ENCODE data around the gene TOM1L2.
"Not testable (repeated sequence)": the region's sequence is repeated elsewhere in the genome, so short reads cannot be mapped to it uniquely, and the experiment has no call there.

Gene TOM1L2

GRCh38 chr17:18005496-18005895 is 33.3 kb upstream of the TOM1L2 start:
- H3K27ac ChIP-seq: no peak overlapping the region
- TF ChIP-seq CTCF (IDR thresholded peaks at IDR 0.05): no peak
- TF ChIP-seq ZFX (IDR thresholded peaks at IDR 0.05; ENCODE audit: borderline replicate concordance): no peak

GRCh38 chr17:18004884-18005305 is 32.7 kb upstream of the TOM1L2 start:
- no peak overlapping the region for H3K27ac ChIP-seq
- peak; percentile 10; the same call in 1 of the 2 replicates for TF ChIP-seq CTCF (IDR thresholded peaks at IDR 0.05)
- TF ChIP-seq ZFX (IDR thresholded peaks at IDR 0.05; ENCODE audit: borderline replicate concordance): no peak

- no peak for TF ChIP-seq ZFX (IDR thresholded peaks at IDR 0.05; ENCODE audit: borderline replicate concordance)
- TF ChIP-seq CTCF (IDR thresholded peaks at IDR 0.05): no peak
- H3K27ac ChIP-seq: no peak overlapping the region
These were observed 32.1 kb upstream of the TOM1L2 start for GRCh38 chr17:18004345-18004744.

- no peak for TF ChIP-seq CTCF (IDR thresholded peaks at IDR 0.05)
- TF ChIP-seq ZFX (IDR thresholded peaks at IDR 0.05; ENCODE audit: borderline replicate concordance): no peak
- no peak overlapping the region for H3K27ac ChIP-seq
These were observed 30.0 kb upstream of the TOM1L2 start for GRCh38 chr17:18002171-18002570.

- H3K27ac ChIP-seq: no peak overlapping the region
- TF ChIP-seq ZFX (IDR thresholded peaks at IDR 0.05; ENCODE audit: borderline replicate concordance) (no peak), CTCF (IDR thresholded peaks at IDR 0.05) (no peak)
These were observed 27.8 kb upstream of the TOM1L2 start for GRCh38 chr17:18000030-18000408.

- no peak overlapping the region for H3K27ac ChIP-seq
- no peak for TF ChIP-seq CTCF (IDR thresholded peaks at IDR 0.05)
- no peak for TF ChIP-seq ZFX (IDR thresholded peaks at IDR 0.05; ENCODE audit: borderline replicate concordance)
These were observed 27.3 kb upstream of the TOM1L2 start for GRCh38 chr17:17999364-18000029.

GRCh38 chr17:17998934-17999333 is 26.7 kb upstream of the TOM1L2 start:
- no peak overlapping the region for H3K27ac ChIP-seq
- TF ChIP-seq ZFX (IDR thresholded peaks at IDR 0.05; ENCODE audit: borderline replicate concordance): no peak
- no peak for TF ChIP-seq CTCF (IDR thresholded peaks at IDR 0.05)

- H3K27ac ChIP-seq: not testable (repeated sequence)
These were observed 23.7 kb upstream of the TOM1L2 start for GRCh38 chr17:17995887-17996286.

Data from 22Rv1 (cell line).